B cell (primary cell): ENCODE measurements around the gene ITPR1. TPM values are rescaled to one million over a fixed set of nuclear protein-coding genes. Genes with fewer than 3 reads are reported as not detected.

ENCODE experiments used
- ATAC-seq: fragments of 200-7000 bp; cut with Tn5 transposase; one replicate; pipeline ENCODE4 v1.10.0; 2021; ENCODE audit warnings: low read depth, mild to moderate bottlenecking, moderate number of reproducible peaks, moderate library complexity
- CTCF ChIA-PET: fragments of 350-600 bp; sonication (Branson Sonifier 250); formaldehyde crosslinking; loops from one replicate; lab custom pipeline; 2021; ENCODE audit warnings: antibody characterized with exemption, inconsistent platforms; lab: Charles Lee
- POLR2A ChIA-PET: fragments of 350-600 bp; sonication (Branson Sonifier 250); formaldehyde crosslinking; loops from one replicate; lab custom pipeline; 2021; ENCODE audit warnings: antibody characterized with exemption; lab: Charles Lee
- DNase-seq: peaks from one replicate; pipeline ENCODE4 v3.0.0; 2013
- H2AFZ ChIP-seq: 2 replicates; pipeline ENCODE4 v1.6.1; 2012; ENCODE audit warnings: mild to moderate bottlenecking, low read depth, low read length; ENCODE audit not compliant: insufficient read depth, poor library complexity, severe bottlenecking
- H3K27ac ChIP-seq, 2 donors: 1 replicate in 1 of 2; 2 replicates in 1 of 2; pipeline ENCODE4 v1.5.1; 2012 to 2013; ENCODE audit warnings: low read length in 2 of 2, mild to moderate bottlenecking in 2 of 2, moderate library complexity in 1 of 2
- H3K27me3 ChIP-seq, 4 experiments: fragments of 200-600 bp in 1 of 4; sonication (generic) in 1 of 4; replicated peaks in 1 of 4; 1 replicate in 2 of 4; 2 replicates in 2 of 4; pipeline versions ENCODE4 v1.6.1 to v1.7.0; 2013 to 2016; ENCODE audit warnings: low read length in 3 of 4, mild to moderate bottlenecking in 2 of 4, mixed read lengths in 1 of 4, moderate library complexity in 1 of 4; ENCODE audit not compliant: insufficient read depth in 4 of 4, control insufficient read depth in 3 of 4; ENCODE audit errors: control extremely low read depth in 1 of 4
- H3K36me3 ChIP-seq, 2 experiments: replicated peaks in 1 of 2; 1 replicate in 1 of 2; 2 replicates in 1 of 2; pipeline versions ENCODE4 v1.6.1 to v1.7.1; 2013; ENCODE audit warnings: low read length in 1 of 2; ENCODE audit not compliant: insufficient read depth in 2 of 2, control insufficient read depth in 1 of 2; ENCODE audit errors: control extremely low read depth in 1 of 2, extremely low read depth in 1 of 2
- H3K4me1 ChIP-seq, 2 donors: fragments of 200-600 bp in 1 of 2; sonication (generic) in 1 of 2; 1 replicate in 1 of 2; 2 replicates in 1 of 2; pipeline versions ENCODE4 v1.5.1 to v1.6.1; 2013 to 2017; ENCODE audit warnings: low read length in 2 of 2; ENCODE audit not compliant: control insufficient read depth in 2 of 2, insufficient read depth in 2 of 2
- H3K4me2 ChIP-seq: replicated peaks from 2 replicates; pipeline ENCODE3; 2012; ENCODE audit warnings: mild to moderate bottlenecking, low read depth, low read length; ENCODE audit not compliant: poor library complexity, severe bottlenecking
- H3K4me3 ChIP-seq, 5 experiments: fragments of 200-600 bp in 1 of 5; sonication (generic) in 1 of 5; 1 replicate in 3 of 5; 2 replicates in 2 of 5; pipeline versions ENCODE4 v1.5.1 to v1.7.0; 2011 to 2016; ENCODE audit warnings: low read length in 4 of 5, mild to moderate bottlenecking in 4 of 5, low read depth in 2 of 5, control low read depth in 1 of 5, moderate library complexity in 1 of 5; ENCODE audit not compliant: insufficient read depth in 1 of 5; ENCODE audit errors: control extremely low read depth in 1 of 5, extremely low read depth in 1 of 5
- H3K79me2 ChIP-seq: fragments of 200-600 bp; sonication (generic); one replicate; pipeline ENCODE4 v1.6.0; 2016; ENCODE audit warnings: low read length; ENCODE audit not compliant: control insufficient read depth, insufficient read depth
- H3K9ac ChIP-seq: fragments of 200-600 bp; sonication (generic); 2 replicates; pipeline ENCODE4 v1.6.1; 2017; ENCODE audit warnings: mild to moderate bottlenecking, low read length, moderate library complexity
- H3K9me3 ChIP-seq, 3 donors: one replicate each; pipeline versions ENCODE4 v1.6.1 to v1.7.1; 2013; ENCODE audit warnings: low read length in 2 of 3; ENCODE audit not compliant: control insufficient read depth in 2 of 3, insufficient read depth in 1 of 3; ENCODE audit errors: control extremely low read depth in 1 of 3
- H4K20me1 ChIP-seq: 2 replicates; pipeline ENCODE4 v1.6.0; 2012; ENCODE audit warnings: mild to moderate bottlenecking, low read length; ENCODE audit not compliant: insufficient read depth, control insufficient read depth, poor library complexity, severe bottlenecking
- H3K27ac Mint-ChIP-seq: one replicate; pipeline ENCODE4 v1.8.0; 2021; ENCODE audit warnings: mixed read lengths
- H3K27me3 Mint-ChIP-seq: one replicate; pipeline ENCODE4 v1.8.0; 2021; ENCODE audit warnings: mixed read lengths
- H3K4me1 Mint-ChIP-seq: one replicate; pipeline ENCODE4 v1.8.0; 2021; ENCODE audit warnings: mixed read lengths
- H3K4me3 Mint-ChIP-seq: one replicate; pipeline ENCODE4 v1.8.0; 2021; ENCODE audit warnings: mixed read lengths
- H3K9me3 Mint-ChIP-seq: one replicate; pipeline ENCODE4 v1.8.0; 2022; ENCODE audit warnings: mixed read lengths; ENCODE audit not compliant: insufficient read depth
- CTCF ChIP-seq: fragments of 200-600 bp; IDR thresholded peaks from one replicate; pipeline ENCODE4 v1.8.0; 2022; ENCODE audit warnings: antibody characterized with exemption, mild to moderate bottlenecking
- EZH2 ChIP-seq: IDR thresholded peaks from 2 replicates; pipeline ENCODE4 v1.6.1; 2012; ENCODE audit warnings: borderline replicate concordance, low read depth, mild to moderate bottlenecking, moderate library complexity, low read length; ENCODE audit not compliant: insufficient read depth, poor library complexity, severe bottlenecking
- WGBS: methylation state at CpG from one replicate; pipeline ENCODE4 v1.1.5; 2013; ENCODE audit warnings: missing lambda C conversion rate; ENCODE audit not compliant: insufficient coverage; 5-methylcytosine and 5-hydroxymethylcytosine counted together
- intact Hi-C: fragments of 100-400 bp; cut with micrococcal nuclease; formaldehyde crosslinking; loops from one replicate; pipeline ENCODE4 v1.10.0; 2022
- polyA plus RNA-seq: library from polyadenylated mRNA; depleted of rRNA; stranded (reverse); fragments of >200 nt; gene quantifications from 2 replicates; pipeline ENCODE4 v1.2.3, GENCODE V29; 2012
- total RNA-seq, 2 donors: library from RNA; stranded (reverse); fragments of 120-200 nt in 1 of 2; gene quantifications; 1 replicate in 1 of 2; 2 replicates in 1 of 2; pipeline versions ENCODE4 v1.2.3 to v1.2.4, GENCODE V29; 2013 to 2022

Gene ITPR1
- total and polyA plus RNA-seq, 2 donors (not counting 1 experiment from before 2014, with no cell fraction given), result 64.0 to 332 TPM

DNA sequence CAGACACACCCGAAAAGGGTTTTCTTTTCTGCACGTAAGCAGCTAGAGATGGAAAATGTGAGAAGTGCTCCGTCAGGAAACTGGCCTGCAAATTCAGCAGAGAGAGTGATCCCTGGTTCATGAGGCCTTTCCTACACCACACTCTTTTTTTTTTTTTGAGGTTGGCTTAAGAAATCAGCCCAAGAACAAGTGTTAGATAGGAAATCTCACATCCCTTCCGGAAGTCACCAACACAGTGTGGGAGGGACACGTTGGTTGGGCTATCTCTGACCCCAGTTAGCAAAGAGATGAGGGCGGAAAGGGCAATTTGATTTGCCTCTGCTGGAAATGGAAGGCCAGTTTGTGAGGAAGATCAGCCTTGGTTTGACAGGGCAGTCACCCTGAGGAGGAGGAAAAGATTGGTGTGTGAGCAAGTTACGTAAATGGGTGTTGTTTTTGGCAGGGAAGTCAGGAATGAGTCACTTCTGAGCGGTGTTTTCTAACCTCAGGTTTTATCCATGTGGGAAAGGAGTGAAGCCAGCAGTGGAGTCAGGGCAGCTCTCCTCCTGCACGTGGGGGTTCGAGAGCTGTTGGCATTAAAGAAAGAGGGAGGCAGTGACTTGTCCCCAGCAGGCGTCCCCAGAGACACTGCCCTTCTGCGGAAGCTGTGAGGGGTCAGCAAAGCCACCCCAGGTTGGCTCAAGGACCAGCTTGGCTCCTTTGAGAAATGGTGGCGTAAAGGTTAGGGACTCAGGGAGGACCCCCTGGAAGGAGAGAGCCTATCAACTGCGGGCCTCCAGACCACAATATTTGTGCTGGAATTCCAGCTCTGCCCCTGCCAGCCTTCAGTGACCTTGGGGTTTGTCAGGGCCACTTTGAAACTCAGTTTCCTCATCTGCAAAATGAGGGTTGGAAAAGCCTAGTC is 248.5 kb downstream of the ITPR1 start:
- no peaks in the 10 kb centered on the region for H3K27me3 ChIP-seq
- H3K9ac ChIP-seq, result no peak overlapping the region
- peaks cover 0 to 77% of the 10 kb centered on the region in 2 experiments for H3K36me3 ChIP-seq
- TF ChIP-seq CTCF, result no peak
- no peak for TF ChIP-seq EZH2
- ChIA-PET POLR2A (no interaction called here), CTCF (no interaction called here)
- H3K4me3 ChIP-seq, result no peak overlapping the region
- DNase-seq (no peak), ATAC-seq (no peak)
- Mint-ChIP-seq H3K27ac (peak overlapping the region; percentile 43), H3K9me3 (no peaks in the 10 kb centered on the region), H3K4me3 (no peak overlapping the region), H3K27me3 (no peaks in the 10 kb centered on the region), H3K4me1 (peaks cover 17% of the 10 kb centered on the region)
- H3K4me2 ChIP-seq, result no peak overlapping the region
- H2AFZ ChIP-seq, result no peak overlapping the region
- H3K9me3 ChIP-seq, result no peaks in the 10 kb centered on the region
- peak overlapping the region in 1 of 2 donors; percentile 68 for H3K27ac ChIP-seq
- peaks cover 5 to 8% of the 10 kb centered on the region in 2 donors for H3K4me1 ChIP-seq
- intact Hi-C loops, result no loop called here
- H3K79me2 ChIP-seq, result peaks cover 38% of the 10 kb centered on the region
- peaks cover 78% of the 10 kb centered on the region for H4K20me1 ChIP-seq
- WGBS, result 82% methylated on average over 11 of the region's 14 CpGs

GRCh38 chr3:4742359-4742758 is 249.2 kb downstream of the ITPR1 start:
- ATAC-seq (no peak), DNase-seq (no peak)
- Histone ChIP-seq H3K9ac (no peak overlapping the region), H4K20me1 (peaks cover 78% of the 10 kb centered on the region), H3K27me3 (no peaks in the 10 kb centered on the region), H3K4me2 (no peak overlapping the region), H3K27ac (no peak overlapping the region), H3K9me3 (no peaks in the 10 kb centered on the region), H3K4me1 (peaks cover 5 to 8% of the 10 kb centered on the region in 2 donors), H3K79me2 (peaks cover 36% of the 10 kb centered on the region), H3K4me3 (no peak overlapping the region), H3K36me3 (peaks cover 0 to 77% of the 10 kb centered on the region in 2 experiments), H2AFZ (no peak overlapping the region)
- WGBS, result no CpG with 5 or more reads among the region's 5 CpGs
- POLR2A ChIA-PET, result no interaction called here
- H3K27me3 Mint-ChIP-seq, result no peaks in the 10 kb centered on the region
- no peak overlapping the region for H3K4me3 Mint-ChIP-seq
- no peaks in the 10 kb centered on the region for H3K9me3 Mint-ChIP-seq
- intact Hi-C loops, result no loop called here
- no peak overlapping the region for H3K27ac Mint-ChIP-seq
- CTCF ChIA-PET, result no interaction called here
- no peak for TF ChIP-seq CTCF
- TF ChIP-seq EZH2, result no peak
- H3K4me1 Mint-ChIP-seq, result peaks cover 17% of the 10 kb centered on the region
